Ascending aorta (tissue), 2 donors: Measurements from ENCODE around the gene CHKB. TPM values are rescaled to one million over a fixed set of nuclear protein-coding genes. Genes with fewer than 3 reads are reported as not detected.
"Not testable (repeated sequence)": the region's sequence is repeated elsewhere in the genome, so short reads cannot be mapped to it uniquely, and the experiment has no call there.

ENCODE experiments used
- DNase-seq, 2 donors: peaks; one replicate each; pipeline ENCODE4 v3.0.0-alpha.2; 2019; ENCODE audit warnings: low spot score in 2 of 2
- H3K27ac ChIP-seq, 2 donors: fragments of 200-600 bp; sonication (generic); one replicate each; pipeline ENCODE4 v1.5.1; 2016 to 2017; ENCODE audit warnings: mild to moderate bottlenecking in 1 of 2
- H3K27me3 ChIP-seq: fragments of 200-600 bp; sonication (generic); one replicate; pipeline ENCODE4 v1.5.1; 2017
- H3K36me3 ChIP-seq, 2 donors: fragments of 200-600 bp; sonication (generic); one replicate each; pipeline ENCODE4 v1.5.1; 2016
- H3K4me1 ChIP-seq, 2 donors: fragments of 200-600 bp; sonication (generic); one replicate each; pipeline ENCODE4 v1.5.1; 2016 to 2017; ENCODE audit warnings: mild to moderate bottlenecking in 1 of 2
- H3K4me3 ChIP-seq, 2 donors: fragments of 200-600 bp; sonication (generic); one replicate each; pipeline ENCODE4 v1.5.1; 2016 to 2017; ENCODE audit warnings: mild to moderate bottlenecking in 1 of 2
- H3K9me3 ChIP-seq, 2 donors: fragments of 200-600 bp; sonication (generic); one replicate each; pipeline ENCODE4 v1.5.1; 2016
- intact Hi-C: fragments of 100-400 bp; cut with DNase I; formaldehyde crosslinking; loops from one replicate; pipeline ENCODE4 v1.15.1; 2023
- total RNA-seq: library from RNA; depleted of rRNA; stranded (reverse); fragments of >200 nt; gene quantifications from one replicate; pipeline ENCODE4 v1.1.0, GENCODE V29; 2016
- TF ChIP-seq, protein P1 (sequence below), 3 experiments: fragments of 200-600 bp in 2 of 3; fragments of 450-650 bp in 1 of 3; sonication (generic) in 2 of 3; IDR thresholded peaks; one replicate each; pipeline ENCODE4 v1.5.1; 2016 to 2019; ENCODE audit warnings: antibody characterized with exemption in 3 of 3, mild to moderate bottlenecking in 1 of 3, moderate library complexity in 1 of 3

The CHKB gene
- total RNA-seq, 1 donor from 2014 or later: 82.4 TPM

DNA sequence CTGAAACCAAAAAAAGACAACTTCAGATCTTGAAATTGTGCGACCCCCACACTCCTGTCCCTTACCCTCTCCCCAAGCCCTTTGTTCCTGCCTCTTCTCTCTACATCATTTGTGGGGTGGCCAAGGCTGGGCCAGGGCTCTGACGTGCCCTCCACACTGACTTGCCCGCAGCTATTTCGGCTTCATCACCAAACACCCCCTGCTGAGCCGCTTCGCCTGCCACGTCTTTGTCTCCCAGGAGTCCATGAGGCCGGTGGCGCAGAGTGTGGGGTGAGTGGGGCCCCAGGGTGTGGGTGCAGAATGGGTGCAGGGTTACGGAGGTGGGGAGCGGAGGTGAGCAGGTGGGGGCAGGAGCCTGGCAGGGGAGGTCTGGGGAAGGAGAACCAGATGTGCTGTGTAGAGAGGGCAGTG, 27.4 kb upstream of the CHKB start:
- TF ChIP-seq, protein P1, sequence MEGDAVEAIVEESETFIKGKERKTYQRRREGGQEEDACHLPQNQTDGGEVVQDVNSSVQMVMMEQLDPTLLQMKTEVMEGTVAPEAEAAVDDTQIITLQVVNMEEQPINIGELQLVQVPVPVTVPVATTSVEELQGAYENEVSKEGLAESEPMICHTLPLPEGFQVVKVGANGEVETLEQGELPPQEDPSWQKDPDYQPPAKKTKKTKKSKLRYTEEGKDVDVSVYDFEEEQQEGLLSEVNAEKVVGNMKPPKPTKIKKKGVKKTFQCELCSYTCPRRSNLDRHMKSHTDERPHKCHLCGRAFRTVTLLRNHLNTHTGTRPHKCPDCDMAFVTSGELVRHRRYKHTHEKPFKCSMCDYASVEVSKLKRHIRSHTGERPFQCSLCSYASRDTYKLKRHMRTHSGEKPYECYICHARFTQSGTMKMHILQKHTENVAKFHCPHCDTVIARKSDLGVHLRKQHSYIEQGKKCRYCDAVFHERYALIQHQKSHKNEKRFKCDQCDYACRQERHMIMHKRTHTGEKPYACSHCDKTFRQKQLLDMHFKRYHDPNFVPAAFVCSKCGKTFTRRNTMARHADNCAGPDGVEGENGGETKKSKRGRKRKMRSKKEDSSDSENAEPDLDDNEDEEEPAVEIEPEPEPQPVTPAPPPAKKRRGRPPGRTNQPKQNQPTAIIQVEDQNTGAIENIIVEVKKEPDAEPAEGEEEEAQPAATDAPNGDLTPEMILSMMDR (IDR thresholded peaks at IDR 0.05): no peak
- H3K36me3 ChIP-seq: no peaks in the 10 kb centered on the region
- H3K27ac ChIP-seq: no peak overlapping the region
- H3K27me3 ChIP-seq: no peaks in the 10 kb centered on the region
- no peak overlapping the region for H3K4me3 ChIP-seq
- no peak for DNase-seq
- H3K4me1 ChIP-seq: no peaks in the 10 kb centered on the region
- no peaks in the 10 kb centered on the region for H3K9me3 ChIP-seq
- intact Hi-C loops: no loop called here

DNA sequence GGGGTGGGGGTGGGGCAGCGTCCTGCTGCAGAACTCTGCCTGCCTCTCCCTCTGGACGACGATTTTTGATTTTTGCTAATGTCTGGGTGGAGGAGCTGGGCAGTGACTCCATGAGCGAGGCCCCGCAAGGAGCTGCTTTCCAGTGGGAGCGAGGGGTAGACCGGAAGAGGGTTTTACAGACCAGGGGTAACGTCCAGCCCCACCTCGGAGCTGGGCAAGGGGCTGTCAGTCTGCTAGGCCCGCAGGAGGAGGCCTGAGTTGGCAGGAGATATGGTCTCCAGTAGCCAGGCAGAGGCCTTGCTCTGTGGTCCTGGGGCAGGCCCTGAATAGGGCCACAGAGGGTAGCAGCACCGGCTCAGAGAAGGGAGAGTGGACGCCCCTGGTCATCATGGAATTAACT, 26.9 kb upstream of the CHKB start:
- TF ChIP-seq, protein P1 (IDR thresholded peaks at IDR 0.05): no peak
- no peak for DNase-seq
- no peaks in the 10 kb centered on the region for H3K4me1 ChIP-seq
- no peaks in the 10 kb centered on the region for H3K9me3 ChIP-seq
- H3K36me3 ChIP-seq: no peaks in the 10 kb centered on the region
- H3K4me3 ChIP-seq: no peak overlapping the region
- no peaks in the 10 kb centered on the region for H3K27me3 ChIP-seq
- intact Hi-C loops: no loop called here
- H3K27ac ChIP-seq: no peak overlapping the region

DNA sequence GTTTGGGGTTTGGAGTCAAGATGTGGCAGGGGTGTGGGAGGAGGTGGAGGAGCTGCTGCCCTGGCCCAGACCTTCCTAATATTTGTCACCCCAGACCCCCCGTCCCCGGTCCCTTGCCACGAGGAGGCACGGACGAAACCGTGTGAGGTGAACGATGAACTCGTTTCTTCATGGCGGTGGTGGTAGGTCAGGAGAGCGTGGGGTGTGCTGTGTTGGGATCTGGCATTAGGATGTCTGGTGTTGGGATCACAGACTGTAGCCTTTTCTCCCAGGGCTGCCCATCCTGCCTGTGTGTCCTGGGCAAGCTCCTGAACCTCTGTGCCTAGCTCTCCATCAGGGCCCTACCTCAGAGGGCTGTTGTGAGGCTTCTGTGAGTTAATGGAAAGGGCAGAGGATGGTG, 26.3 kb upstream of the CHKB start:
- DNase-seq: no peak
- Histone ChIP-seq H3K27me3 (peaks cover 1% of the 10 kb centered on the region), H3K27ac (no peak overlapping the region), H3K36me3 (no peaks in the 10 kb centered on the region), H3K9me3 (no peaks in the 10 kb centered on the region), H3K4me1 (no peaks in the 10 kb centered on the region), H3K4me3 (no peak overlapping the region)
- TF ChIP-seq, protein P1 (IDR thresholded peaks at IDR 0.05): no peak
- intact Hi-C loops: no loop called here

DNA sequence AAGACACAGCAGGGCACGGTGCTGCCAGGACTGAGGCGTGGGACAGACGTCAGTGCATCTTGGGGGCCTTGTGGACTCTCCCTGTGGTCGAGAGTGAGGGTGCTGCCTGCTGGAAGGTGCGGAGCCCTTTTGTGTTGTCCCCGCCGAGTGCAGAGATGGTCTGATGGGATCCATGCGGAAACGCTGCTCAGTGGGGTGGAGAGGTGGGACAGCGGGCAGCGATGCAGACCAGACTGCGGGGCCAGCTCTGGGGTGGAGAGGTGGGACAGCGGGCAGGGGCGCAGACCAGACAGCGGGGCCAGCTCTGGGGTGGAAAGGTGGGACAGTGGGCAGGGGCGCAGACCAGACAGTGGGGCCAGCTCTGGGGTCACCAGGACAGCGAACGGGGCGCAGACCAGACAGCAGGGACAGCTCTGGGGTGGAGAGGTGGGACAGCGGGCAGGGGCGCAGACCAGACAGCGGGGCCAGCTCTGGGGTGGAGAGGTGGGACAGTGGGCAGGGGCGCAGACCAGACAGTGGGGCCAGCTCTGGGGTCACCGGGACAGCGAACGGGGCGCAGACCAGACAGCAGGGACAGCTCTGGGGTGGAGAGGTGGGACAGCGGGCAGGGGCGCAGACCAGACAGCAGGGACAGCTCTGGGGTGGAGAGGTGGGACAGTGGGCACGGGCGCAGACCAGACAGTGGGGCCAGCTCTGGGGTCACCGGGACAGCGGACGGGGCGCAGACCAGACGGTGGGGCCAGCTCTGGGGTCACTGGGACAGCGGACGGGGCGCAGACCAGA, 25.6 kb upstream of the CHKB start:
- H3K27me3 ChIP-seq, intact Hi-C loops, H3K4me3 ChIP-seq, DNase-seq, H3K27ac ChIP-seq, H3K4me1 ChIP-seq, H3K36me3 ChIP-seq, H3K9me3 ChIP-seq: not testable (repeated sequence)

DNA sequence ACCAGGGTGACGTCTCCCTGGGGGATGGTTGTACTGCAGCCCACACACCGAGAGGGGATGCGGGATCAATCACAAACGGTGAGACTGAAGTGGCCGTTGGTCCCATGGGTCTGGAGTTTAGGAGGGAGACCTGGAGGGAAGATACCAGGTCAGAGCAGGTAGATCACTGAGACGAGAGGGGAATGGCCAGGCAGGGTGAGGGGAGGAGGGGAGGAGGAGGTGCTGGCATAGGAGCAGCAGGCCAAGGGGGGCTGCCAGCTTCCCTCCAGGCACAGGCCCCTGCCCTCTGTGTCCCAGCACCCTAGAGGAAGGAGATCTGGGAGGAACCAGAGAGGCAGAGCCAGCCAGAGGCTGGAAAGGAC, 25.0 kb upstream of the CHKB start:
- TF ChIP-seq, protein P1 (IDR thresholded peaks at IDR 0.05): no peak

DNA sequence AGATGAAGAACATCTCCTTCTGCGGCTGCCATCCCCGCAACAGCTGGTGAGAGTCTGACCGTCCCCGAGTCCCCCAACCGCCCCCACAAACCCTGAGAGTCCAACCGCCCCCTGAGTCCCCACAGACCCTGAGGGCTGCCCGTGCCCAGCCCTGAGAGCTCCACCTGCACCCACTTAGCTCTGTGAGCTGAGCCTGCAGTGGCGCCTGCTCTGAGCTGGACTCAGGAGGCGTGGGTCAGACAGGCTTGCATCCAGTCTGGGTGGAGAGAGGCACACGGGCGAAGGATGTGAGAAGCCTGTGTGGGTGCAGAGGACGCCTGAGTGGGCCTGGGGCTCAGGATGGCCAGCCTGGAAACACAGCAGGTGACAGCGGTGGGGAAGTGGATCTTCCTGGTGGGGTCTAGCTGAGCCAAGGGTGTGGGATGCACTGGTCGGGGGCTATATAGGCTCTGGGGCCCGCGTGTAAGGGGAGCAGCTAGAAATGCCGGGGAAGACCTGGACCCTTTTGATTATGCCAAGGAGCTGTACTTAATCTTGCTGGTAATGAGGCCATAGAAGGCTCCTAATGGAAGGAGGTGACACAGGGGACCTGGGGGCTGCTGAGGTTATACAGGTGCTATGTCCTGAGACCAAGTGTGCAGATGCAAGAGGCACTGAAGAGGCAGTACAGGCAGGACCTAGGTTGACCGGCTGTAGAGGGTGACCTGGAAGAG, 24.5 kb upstream of the CHKB start:
- Histone ChIP-seq H3K27ac (no peak overlapping the region), H3K27me3 (peaks cover 6% of the 10 kb centered on the region), H3K9me3 (no peaks in the 10 kb centered on the region), H3K4me1 (no peaks in the 10 kb centered on the region), H3K4me3 (no peak overlapping the region), H3K36me3 (no peaks in the 10 kb centered on the region)
- intact Hi-C loops: no loop called here
- TF ChIP-seq, protein P1 (IDR thresholded peaks at IDR 0.05): no peak
- DNase-seq: no peak

More for the DNA sequence above, 25.0 kb upstream of the CHKB start:
- H3K27ac ChIP-seq: no peak overlapping the region
- no peak overlapping the region for H3K4me3 ChIP-seq
- H3K4me1 ChIP-seq: no peaks in the 10 kb centered on the region
- H3K27me3 ChIP-seq: peaks cover 6% of the 10 kb centered on the region
- intact Hi-C loops: no loop called here
- H3K9me3 ChIP-seq: no peaks in the 10 kb centered on the region
- no peak for DNase-seq
- H3K36me3 ChIP-seq: no peaks in the 10 kb centered on the region
